Tibial nerve (tissue), 4 donors: ENCODE data around the gene SMARCD3. TPM values are rescaled to one million over a fixed set of nuclear protein-coding genes. Genes with fewer than 3 reads are reported as not detected.

ENCODE experiments used
- DNase-seq, 2 donors: peaks; one replicate each; pipeline ENCODE4 v3.0.0-alpha.2; 2019; ENCODE audit warnings: low spot score in 2 of 2
- H3K27ac ChIP-seq, 4 donors: fragments of 200-600 bp; sonication (generic) in 3 of 4; one replicate each; pipeline ENCODE4 v1.5.1; 2017 to 2019; ENCODE audit warnings: mild to moderate bottlenecking in 1 of 4
- H3K27me3 ChIP-seq, 2 donors: fragments of 200-600 bp; sonication (generic) in 1 of 2; one replicate each; pipeline versions ENCODE4 v1.5.1 to v1.6.0; 2017 to 2019
- H3K36me3 ChIP-seq, 3 donors: fragments of 200-600 bp; sonication (generic); one replicate each; pipeline ENCODE4 v1.5.1; 2018 to 2019
- H3K4me1 ChIP-seq, 4 donors: fragments of 200-600 bp; sonication (generic) in 3 of 4; one replicate each; pipeline ENCODE4 v1.5.1; 2017 to 2019
- H3K4me3 ChIP-seq, 4 donors: fragments of 200-600 bp; sonication (generic) in 3 of 4; one replicate each; pipeline ENCODE4 v1.5.1; 2017 to 2019; ENCODE audit warnings: mild to moderate bottlenecking in 1 of 4, moderate library complexity in 1 of 4
- H3K9me3 ChIP-seq, 4 donors: fragments of 200-600 bp; sonication (generic) in 3 of 4; one replicate each; pipeline ENCODE4 v1.5.1; 2017 to 2019
- CTCF ChIP-seq, 5 experiments: fragments of 200-600 bp in 3 of 5; fragments of 450-650 bp in 2 of 5; sonication (generic) in 3 of 5; IDR thresholded peaks; one replicate each; pipeline ENCODE4 v1.5.1; 2016 to 2019; ENCODE audit warnings: antibody characterized with exemption in 5 of 5, mild to moderate bottlenecking in 3 of 5, moderate library complexity in 2 of 5
- EP300 ChIP-seq, 2 donors: sonication (generic); formaldehyde crosslinking; IDR thresholded peaks; one replicate each; pipeline ENCODE4 v1.6.1; 2017; ENCODE audit warnings: antibody characterized with exemption in 2 of 2, mild to moderate bottlenecking in 1 of 2
- POLR2A ChIP-seq, 2 donors: fragments of 450-650 bp; IDR thresholded peaks; one replicate each; pipeline ENCODE4 v1.6.1; 2017; ENCODE audit warnings: antibody characterized with exemption in 2 of 2, mild to moderate bottlenecking in 2 of 2, moderate library complexity in 2 of 2
- WGBS, 2 donors: methylation state at CpG; one replicate each; pipeline ENCODE4 v1.1.5; 2018; 5-methylcytosine and 5-hydroxymethylcytosine counted together
- total RNA-seq, 4 donors: library from RNA; depleted of rRNA; stranded (reverse); fragments of >200 nt; gene quantifications; one replicate each; pipeline ENCODE4 v1.1.0, GENCODE V29; 2016

SMARCD3 gene
- total RNA-seq, 4 donors from 2014 or later = 55.5 to 97.2 (median 77.3) TPM

GRCh38 chr7:151191544-151191943 lies 57.0 kb downstream of the SMARCD3 start:
- no peaks in the 10 kb centered on the region for H3K36me3 ChIP-seq
- H3K4me1 ChIP-seq = no peaks in the 10 kb centered on the region
- H3K27me3 ChIP-seq = peaks cover 0 to 11% of the 10 kb centered on the region in 2 donors
- 76 to 80% methylated on average over 12 of the region's 12 CpGs for WGBS, 2 donors
- DNase-seq = no peak
- TF ChIP-seq EP300 (IDR thresholded peaks at IDR 0.05) (no peak), POLR2A (IDR thresholded peaks at IDR 0.05) (no peak), CTCF (IDR thresholded peaks at IDR 0.05) (no peak)
- H3K4me3 ChIP-seq = no peak overlapping the region
- no peaks in the 10 kb centered on the region for H3K9me3 ChIP-seq
- no peak overlapping the region for H3K27ac ChIP-seq

GRCh38 chr7:151189038-151189437 lies 59.5 kb downstream of the SMARCD3 start:
- no peaks in the 10 kb centered on the region for H3K36me3 ChIP-seq
- no peak overlapping the region for H3K27ac ChIP-seq
- H3K4me1 ChIP-seq = no peaks in the 10 kb centered on the region
- 73 to 82% methylated on average over 4 of the region's 4 CpGs for WGBS, 2 donors
- DNase-seq = no peak
- TF ChIP-seq CTCF (IDR thresholded peaks at IDR 0.05) = no peak
- no peak for TF ChIP-seq POLR2A (IDR thresholded peaks at IDR 0.05)
- no peak for TF ChIP-seq EP300 (IDR thresholded peaks at IDR 0.05)
- no peak overlapping the region for H3K4me3 ChIP-seq
- H3K9me3 ChIP-seq = no peaks in the 10 kb centered on the region
- peaks cover 0 to 11% of the 10 kb centered on the region in 2 donors for H3K27me3 ChIP-seq

Other genes starting within 250 kb of the SMARCD3 start
- gene ATG9B, start 224.2 kb downstream of the SMARCD3 start, total RNA-seq = not detected
- 10 to 100 TPM; 21.0 to 49.0 (median 31.6) TPM for gene ABCB8, start 220.2 kb downstream of the SMARCD3 start, total RNA-seq
- gene ASIC3, start 200.2 kb downstream of the SMARCD3 start, total RNA-seq = 1 to 10 TPM; 1.7 to 6.0 (median 4.0) TPM
- gene CDK5, start 190.8 kb downstream of the SMARCD3 start, total RNA-seq = 10 to 100 TPM in 1 of 4 donors, 1 to 10 TPM in 3; 3.6 to 13.1 (median 7.1) TPM
- gene SLC4A2, start 189.1 kb downstream of the SMARCD3 start, total RNA-seq = 100 to 1,000 TPM in 1 of 4 donors, 10 to 100 TPM in 3; 74.3 to 111 (median 91.4) TPM
- gene FASTK, start 167.9 kb downstream of the SMARCD3 start, total RNA-seq = 100 to 1,000 TPM in 1 of 4 donors, 10 to 100 TPM in 3; 69.9 to 139 (median 79.7) TPM
- 10 to 100 TPM; 24.3 to 61.5 (median 33.8) TPM for gene TMUB1, start 165.2 kb downstream of the SMARCD3 start, total RNA-seq
- gene AGAP3, start 162.2 kb downstream of the SMARCD3 start, total RNA-seq = 100 to 1,000 TPM in 2 of 4 donors, 10 to 100 TPM in 2; 40.0 to 114 (median 87.2) TPM
- not detected for gene GBX1, start 81.0 kb downstream of the SMARCD3 start, total RNA-seq
- not detected for gene ASB10, start 61.4 kb downstream of the SMARCD3 start, total RNA-seq
- gene H2BK1, start 38.2 kb downstream of the SMARCD3 start, total RNA-seq = not detected
- gene ABCF2, start 21.5 kb downstream of the SMARCD3 start, total RNA-seq = 10 to 100 TPM; 34.3 to 72.9 (median 34.9) TPM
- 10 to 100 TPM; 34.5 to 58.5 (median 40.2) TPM for gene CHPF2, start 16.2 kb downstream of the SMARCD3 start, total RNA-seq
- gene NUB1, start 93.1 kb upstream of the SMARCD3 start, total RNA-seq = 10 to 100 TPM; 40.8 to 66.3 (median 60.1) TPM
- gene WDR86, start 161.3 kb upstream of the SMARCD3 start, total RNA-seq = 100 to 1,000 TPM in 2 of 4 donors, 10 to 100 TPM in 2; 82.9 to 142 (median 115) TPM
- gene CRYGN, start 191.4 kb upstream of the SMARCD3 start, total RNA-seq = 1 to 10 TPM in 1 of 4 donors, under 1 TPM in 2, not detected in 1; 0.59 to 1.5 (median 0.87) TPM